Superior temporal gyrus (tissue), 1 donor: ENCODE results near the gene PNCK.

Experiments
- DNase-seq: peaks from one replicate; pipeline ENCODE4 v3.0.0-alpha.2; 2016; ENCODE audit errors: extremely low spot score

PNCK gene

DNA sequence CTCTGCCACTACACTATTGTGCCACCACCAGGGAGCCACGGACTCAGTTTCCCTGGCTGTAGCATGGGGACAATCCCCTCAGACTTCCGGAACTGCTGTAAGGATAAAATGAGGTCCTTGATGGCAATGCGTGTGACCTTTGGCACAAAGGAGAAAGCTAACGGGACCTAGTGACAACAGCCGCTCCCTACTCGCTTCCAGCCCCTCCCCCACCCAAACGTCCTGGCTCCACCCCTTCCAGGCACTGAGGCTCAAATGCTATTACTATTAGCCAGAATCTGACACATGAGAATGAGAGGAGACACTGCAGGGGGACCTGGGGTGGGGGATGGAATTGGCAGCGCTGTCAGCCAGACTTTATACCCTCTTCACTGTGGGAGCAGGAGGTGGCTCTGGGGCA lies 32.0 kb downstream of the PNCK start:
- DNase-seq: no peak

- DNase-seq: no peak
These were observed 32.7 kb downstream of the PNCK start for GRCh38 chrX:153640736-153641575.

- no peak for DNase-seq
These were observed 33.4 kb downstream of the PNCK start for GRCh38 chrX:153640045-153640686.

DNA sequence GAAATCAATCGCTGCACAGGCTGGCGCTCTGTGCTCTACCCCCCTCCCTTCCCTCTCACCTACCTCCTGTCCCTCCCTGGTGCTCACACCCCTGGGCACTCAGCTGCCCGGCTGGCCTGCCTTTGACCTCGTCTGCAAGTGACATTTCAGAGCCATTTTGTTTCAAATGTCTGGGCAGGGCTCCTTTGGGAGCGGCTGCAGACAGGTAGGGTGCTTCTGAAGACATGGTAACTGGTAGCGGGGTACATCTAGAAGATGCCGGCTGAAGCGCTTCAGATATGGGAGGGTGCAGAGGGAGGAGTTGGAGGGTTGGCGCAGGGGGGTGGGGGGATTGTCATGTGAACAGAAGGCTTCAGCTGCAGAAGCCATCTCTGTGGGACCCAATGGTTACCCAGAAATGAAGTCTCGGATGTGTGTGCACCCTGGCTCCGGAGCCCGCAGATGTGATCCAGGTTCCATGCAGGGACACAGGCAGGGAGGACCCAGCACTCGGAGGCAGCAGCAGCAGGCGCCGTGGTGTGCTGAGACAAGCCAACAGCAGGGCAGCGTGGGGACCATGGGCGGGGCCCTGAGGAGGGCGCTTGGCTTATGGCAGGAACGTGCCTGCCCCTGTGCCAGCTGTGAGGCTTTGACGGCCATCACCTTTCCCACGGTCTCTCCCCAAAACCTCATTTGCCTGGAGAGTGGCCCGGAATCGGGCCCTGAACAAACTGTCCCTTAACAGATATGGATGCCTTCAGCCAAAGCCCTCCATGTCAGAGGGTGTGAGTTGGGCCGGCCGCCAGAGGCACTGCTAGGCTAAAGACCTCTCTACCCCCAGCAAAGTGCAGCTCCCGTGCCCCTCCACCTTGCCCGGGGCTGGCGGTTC lies 34.2 kb downstream of the PNCK start:
- no peak for DNase-seq

- DNase-seq: no peak
These were observed 35.0 kb downstream of the PNCK start for GRCh38 chrX:153638436-153639176.

DNA sequence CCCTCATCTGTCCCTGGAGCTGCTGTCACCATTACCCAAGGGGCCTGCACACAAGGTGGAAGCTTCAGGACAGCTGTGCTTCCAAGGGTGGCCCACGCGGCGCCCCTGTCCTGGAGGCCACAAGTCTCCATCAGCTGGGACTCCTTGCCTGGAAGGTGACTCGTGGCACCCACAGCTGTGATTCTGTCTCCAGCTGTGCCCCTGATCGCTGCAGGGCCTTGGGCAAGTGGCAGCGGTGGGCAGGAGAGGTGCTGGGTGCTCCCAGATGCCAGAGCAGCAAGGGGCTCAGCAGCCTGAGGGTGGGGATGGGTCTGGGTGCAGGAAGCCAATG lies 35.6 kb downstream of the PNCK start:
- no peak for DNase-seq

DNA sequence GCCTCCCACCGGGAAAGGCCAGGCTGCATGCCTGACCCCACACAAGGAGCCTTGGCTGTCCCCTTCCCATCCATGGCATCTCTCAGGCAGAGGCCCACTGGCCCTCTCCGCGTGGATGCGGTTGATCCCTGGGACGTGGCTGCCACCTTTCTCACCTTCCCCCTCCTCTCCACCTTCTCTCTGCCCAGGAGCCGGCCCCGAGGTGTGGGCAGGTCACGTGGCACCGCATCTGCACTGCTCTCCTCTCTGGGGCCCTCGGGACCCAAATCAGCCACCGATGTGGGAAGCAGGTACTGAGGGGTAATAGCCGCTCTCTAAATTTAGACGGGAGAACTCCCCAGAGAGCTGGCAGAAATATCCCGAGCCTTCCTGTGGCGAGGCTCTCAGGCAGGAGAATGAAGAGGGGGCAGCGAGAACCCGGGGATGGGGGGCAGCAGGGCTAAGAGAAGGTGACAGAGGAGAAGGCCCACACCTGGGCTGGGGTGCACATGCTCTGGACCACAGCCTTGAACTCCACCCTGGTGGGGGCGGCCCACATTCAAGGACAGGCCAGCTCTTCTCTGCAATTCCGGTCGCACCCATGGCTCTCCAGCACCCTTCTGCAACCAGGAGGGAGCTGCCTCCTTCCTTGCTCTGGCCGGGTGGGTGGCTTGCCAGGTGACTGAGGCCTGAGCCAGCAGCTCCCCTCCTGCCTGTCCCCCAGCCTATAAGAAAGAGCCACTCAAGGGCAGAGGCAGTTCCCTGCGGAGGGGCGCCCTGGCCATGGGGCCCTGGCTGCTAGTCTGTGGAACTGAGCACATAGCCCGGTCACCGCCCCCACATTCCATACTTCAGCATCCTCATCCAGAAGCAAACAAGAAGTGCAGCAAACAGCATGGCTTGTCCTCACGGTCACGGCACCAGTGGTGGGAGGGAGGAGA lies 36.2 kb downstream of the PNCK start:
- no peak for DNase-seq

DNA sequence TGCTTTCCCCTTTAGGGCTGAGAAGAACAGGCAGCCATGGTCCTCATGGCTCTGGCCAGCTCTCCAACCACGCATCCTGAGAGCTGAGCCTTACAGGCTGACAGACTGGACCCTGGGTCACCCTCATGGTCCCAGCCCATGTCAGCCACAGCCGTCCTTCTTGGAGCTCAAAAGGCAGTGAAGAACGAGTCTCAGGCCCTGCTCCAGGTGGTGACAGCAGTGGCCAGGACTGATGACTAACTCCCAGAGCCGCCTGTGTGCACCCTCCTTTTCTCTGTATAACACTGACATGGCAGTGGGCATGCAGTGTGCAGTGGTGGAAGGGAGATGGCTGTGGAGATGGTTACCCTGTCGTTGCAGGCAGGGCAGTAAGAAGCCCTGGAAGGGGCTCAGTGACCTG lies 36.9 kb downstream of the PNCK start:
- DNase-seq: no peak

DNA sequence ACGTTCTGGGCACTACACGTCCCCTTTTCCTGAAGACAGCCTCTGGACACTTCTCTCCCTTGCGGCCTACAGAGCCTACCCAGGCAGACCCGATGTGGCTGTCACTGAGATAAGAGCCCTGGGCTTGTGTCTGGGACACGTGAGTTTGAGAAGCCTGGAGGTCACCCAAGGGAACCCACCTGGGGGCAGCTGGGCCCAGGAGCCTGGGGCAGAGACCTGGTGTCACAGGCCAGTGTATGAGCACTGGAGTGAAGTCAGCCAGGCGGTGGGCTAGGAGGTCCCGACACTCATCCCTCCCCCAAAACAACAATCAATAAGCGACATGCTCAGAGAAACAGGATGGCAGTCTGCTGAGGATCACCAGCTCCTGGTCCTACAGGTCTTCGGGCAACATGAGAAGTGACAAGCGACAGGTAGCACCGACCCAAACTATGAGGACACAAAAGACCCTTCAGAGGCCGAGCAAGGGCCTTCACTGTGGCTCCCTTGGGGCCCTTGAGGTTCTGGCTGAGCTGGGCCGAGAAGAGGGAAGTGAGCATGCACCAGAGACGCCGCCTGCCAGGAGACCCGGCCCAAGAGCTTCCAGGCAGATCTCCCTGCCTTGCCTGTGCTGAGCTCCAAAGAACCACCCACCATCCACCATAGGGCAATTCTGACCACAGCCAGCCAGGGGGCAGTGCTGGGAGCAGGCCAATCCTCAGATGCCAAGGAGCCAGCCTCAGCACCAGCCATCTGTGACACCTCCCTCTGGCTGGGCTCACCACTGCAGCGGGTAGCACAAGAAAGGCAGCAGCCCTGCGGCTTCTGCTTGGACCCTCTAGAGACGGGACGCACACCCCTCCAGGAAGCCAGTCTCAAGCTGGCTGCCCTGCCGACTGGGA lies 37.6 kb downstream of the PNCK start:
- no peak for DNase-seq

DNA sequence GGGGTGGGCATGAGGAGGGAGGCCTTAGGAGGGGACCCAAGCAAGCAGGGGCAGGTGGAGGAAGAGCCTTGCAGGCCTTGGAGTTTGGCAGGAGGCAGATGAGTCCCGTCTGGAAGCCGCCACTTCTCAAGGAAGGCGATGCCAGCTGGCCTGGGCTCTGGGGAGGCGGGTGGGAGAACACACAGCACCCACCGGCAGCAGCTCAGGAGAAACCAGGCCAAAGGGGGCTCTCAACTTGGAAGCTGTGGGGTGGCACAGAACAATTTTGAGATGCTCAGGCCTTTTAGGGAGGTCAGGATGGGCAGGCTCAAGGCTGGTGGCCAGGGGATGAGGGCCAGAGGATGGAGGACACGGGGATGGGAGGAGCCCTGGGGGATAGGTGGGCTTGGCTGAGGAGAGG lies 38.2 kb downstream of the PNCK start:
- DNase-seq: no peak

- DNase-seq: no peak
These were observed 38.8 kb downstream of the PNCK start for GRCh38 chrX:153634832-153635231.

DNA sequence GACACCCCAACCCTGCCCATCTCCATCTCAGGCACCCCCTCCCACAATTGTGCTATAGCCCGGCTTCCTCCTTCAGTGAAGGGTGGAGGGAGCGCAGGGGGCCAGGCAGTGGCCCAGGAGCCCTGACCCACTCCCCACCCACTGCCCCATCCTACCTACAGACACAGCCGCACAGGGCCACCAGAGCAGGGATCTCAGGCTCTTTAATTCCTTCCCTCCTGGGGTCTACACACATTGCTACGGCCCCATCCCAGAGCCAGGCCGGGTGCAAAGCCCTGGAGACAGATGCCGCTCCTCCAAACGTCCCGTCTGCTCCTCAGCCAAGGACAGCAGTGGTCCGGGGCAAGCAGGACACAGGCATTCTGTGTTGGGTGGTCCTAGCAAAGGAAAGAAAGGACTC lies 39.4 kb downstream of the PNCK start:
- DNase-seq: no peak

- DNase-seq: no peak
These were observed 39.9 kb downstream of the PNCK start for GRCh38 chrX:153633607-153634180.

GRCh38 chrX:153633048-153633447 lies 40.6 kb downstream of the PNCK start:
- no peak for DNase-seq

DNA sequence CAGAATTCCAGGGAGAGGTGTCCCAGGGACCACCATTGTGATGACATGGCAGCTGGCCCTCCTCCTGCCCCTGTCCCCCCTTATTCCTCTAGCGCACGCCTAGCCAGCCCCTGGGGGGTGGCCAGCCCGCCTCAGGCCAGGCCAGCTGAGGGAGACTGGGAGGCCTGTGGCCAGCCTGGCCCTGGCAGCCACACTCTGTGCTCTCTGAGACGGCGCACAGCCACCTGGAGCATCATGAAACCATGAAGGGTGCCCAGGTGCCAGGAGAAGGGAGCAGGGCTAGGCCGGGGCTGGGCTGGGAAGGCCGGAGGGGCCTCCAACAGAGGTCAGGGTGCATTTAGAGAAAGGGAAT lies 41.0 kb downstream of the PNCK start:
- DNase-seq: no peak

DNA sequence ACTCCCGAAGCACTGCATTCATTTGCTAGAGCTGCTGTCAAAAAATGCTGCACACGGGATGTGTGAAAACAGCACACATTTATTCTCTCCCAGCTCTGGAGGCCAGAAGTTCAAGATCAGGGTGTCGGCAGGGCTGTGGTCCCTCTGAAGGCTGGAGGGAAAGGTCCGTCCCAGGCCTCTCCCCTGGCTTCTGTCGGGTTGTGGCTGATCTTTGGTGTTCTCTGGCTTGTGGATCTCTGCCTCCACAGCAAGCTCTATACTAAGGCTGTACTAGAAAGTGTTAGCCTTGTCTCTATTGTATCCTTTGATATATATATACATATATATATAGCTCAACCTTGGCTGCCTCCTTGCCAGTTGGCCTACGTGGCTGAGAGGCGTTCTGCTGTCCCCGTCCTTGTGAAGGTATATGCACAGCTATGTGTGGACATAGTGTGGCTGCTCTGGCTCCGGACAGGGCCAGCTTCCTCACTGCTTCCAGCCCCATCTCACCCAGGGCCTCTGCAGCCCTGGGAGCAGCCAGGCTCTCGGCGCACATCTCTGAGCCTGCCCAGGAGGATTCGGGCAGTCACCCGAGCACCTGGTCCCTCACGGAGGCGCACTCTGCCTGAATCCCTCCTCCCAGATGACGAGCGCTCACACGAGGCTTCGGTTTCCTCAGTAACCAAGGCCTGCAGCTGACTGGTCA lies 41.6 kb downstream of the PNCK start:
- no peak for DNase-seq

DNA sequence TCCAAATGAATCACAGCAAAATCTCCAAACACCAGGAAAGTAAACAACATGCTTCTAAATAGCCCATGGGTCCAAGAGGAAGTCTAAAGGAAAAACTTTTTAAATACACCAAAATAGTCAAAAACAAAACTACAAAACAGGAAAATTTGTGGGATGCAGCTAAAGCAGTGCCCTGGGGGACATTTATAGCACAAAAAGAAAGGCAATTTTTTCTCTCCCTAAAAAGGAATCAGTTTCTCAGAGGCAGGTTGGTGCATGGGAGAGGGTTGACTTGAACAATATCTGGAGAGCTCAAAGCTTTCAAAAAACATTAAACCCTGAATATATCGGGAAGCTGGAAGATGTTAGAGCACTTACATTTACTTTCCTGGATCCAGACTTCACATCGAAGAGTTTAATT lies 42.3 kb downstream of the PNCK start:
- DNase-seq: no peak

DNA sequence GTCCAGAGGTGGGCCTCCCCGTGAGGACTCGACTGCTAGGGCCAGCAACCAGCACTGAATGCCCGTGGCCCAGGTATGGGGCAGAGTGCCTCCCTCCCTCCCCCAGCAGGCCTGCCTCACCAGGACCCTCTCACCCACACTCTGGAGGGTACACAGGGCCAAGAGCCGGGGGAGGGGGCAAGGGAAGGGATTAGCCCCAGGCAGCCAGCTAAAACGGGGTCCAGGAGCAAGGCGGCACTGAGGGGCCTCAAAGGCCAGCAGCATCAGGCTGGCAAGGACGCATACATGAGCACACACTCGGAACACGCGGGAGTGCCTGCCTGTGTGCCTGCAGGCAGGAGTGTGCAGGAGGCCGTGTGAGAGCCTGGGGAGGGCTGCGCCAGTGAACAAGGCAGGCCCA lies 44.9 kb downstream of the PNCK start:
- DNase-seq: no peak

- DNase-seq: no peak
These were observed 45.5 kb downstream of the PNCK start for GRCh38 chrX:153628129-153628528.
